ENCODE results near the gene GFOD2.

The GFOD2 gene

GRCh38 chr16:67741118-67741517 lies 22.0 kb upstream of the GFOD2 start:
- H2AFZ ChIP-seq (ENCODE audit: low read depth, low read length): no peak overlapping the region
- H3K36me3 ChIP-seq (replicated peaks; ENCODE audit: low read depth, low read length): peaks cover 20% of the 10 kb centered on the region
- H3K27ac ChIP-seq (ENCODE audit: low read length): no peak overlapping the region
- H3K4me2 ChIP-seq (ENCODE audit: low read length): no peak overlapping the region
- H3K27me3 ChIP-seq (ENCODE audit: low read depth, low read length): no peaks in the 10 kb centered on the region
- H3K4me1 ChIP-seq (ENCODE audit: low read length): no peaks in the 10 kb centered on the region
- H4K20me1 ChIP-seq (ENCODE audit: insufficient read depth, low read length): no peaks in the 10 kb centered on the region
- H3K79me2 ChIP-seq (ENCODE audit: low read length): no peaks in the 10 kb centered on the region
- TF ChIP-seq, protein P1, sequence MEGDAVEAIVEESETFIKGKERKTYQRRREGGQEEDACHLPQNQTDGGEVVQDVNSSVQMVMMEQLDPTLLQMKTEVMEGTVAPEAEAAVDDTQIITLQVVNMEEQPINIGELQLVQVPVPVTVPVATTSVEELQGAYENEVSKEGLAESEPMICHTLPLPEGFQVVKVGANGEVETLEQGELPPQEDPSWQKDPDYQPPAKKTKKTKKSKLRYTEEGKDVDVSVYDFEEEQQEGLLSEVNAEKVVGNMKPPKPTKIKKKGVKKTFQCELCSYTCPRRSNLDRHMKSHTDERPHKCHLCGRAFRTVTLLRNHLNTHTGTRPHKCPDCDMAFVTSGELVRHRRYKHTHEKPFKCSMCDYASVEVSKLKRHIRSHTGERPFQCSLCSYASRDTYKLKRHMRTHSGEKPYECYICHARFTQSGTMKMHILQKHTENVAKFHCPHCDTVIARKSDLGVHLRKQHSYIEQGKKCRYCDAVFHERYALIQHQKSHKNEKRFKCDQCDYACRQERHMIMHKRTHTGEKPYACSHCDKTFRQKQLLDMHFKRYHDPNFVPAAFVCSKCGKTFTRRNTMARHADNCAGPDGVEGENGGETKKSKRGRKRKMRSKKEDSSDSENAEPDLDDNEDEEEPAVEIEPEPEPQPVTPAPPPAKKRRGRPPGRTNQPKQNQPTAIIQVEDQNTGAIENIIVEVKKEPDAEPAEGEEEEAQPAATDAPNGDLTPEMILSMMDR (IDR thresholded peaks at IDR 0.05; ENCODE audit: low read depth, low read length): no peak
- TF ChIP-seq EZH2phosphoT487 (IDR thresholded peaks at IDR 0.05; ENCODE audit: low read depth): no peak
- H3K9ac ChIP-seq (ENCODE audit: low read length): no peak overlapping the region
- H3K4me3 ChIP-seq (ENCODE audit: low read length): no peak overlapping the region
- H3K9me3 ChIP-seq (ENCODE audit: insufficient read depth, low read length): no peaks in the 10 kb centered on the region

GRCh38 chr16:67740391-67740790 lies 21.3 kb upstream of the GFOD2 start:
- TF ChIP-seq EZH2phosphoT487 (IDR thresholded peaks at IDR 0.05; ENCODE audit: low read depth): no peak
- TF ChIP-seq, protein P1 (IDR thresholded peaks at IDR 0.05; ENCODE audit: low read depth, low read length): no peak
- Histone ChIP-seq H3K27me3 (ENCODE audit: low read depth, low read length) (no peaks in the 10 kb centered on the region), H3K27ac (ENCODE audit: low read length) (no peak overlapping the region), H4K20me1 (ENCODE audit: insufficient read depth, low read length) (no peaks in the 10 kb centered on the region), H3K79me2 (ENCODE audit: low read length) (no peaks in the 10 kb centered on the region), H3K9me3 (ENCODE audit: insufficient read depth, low read length) (no peaks in the 10 kb centered on the region), H3K4me3 (ENCODE audit: low read length) (no peak overlapping the region), H3K9ac (ENCODE audit: low read length) (no peak overlapping the region), H3K36me3 (replicated peaks; ENCODE audit: low read depth, low read length) (peaks cover 20% of the 10 kb centered on the region), H3K4me1 (ENCODE audit: low read length) (no peaks in the 10 kb centered on the region), H2AFZ (ENCODE audit: low read depth, low read length) (no peak overlapping the region), H3K4me2 (ENCODE audit: low read length) (no peak overlapping the region)

- Histone ChIP-seq H3K4me1 (ENCODE audit: low read length) (no peaks in the 10 kb centered on the region), H3K27me3 (ENCODE audit: low read depth, low read length) (no peaks in the 10 kb centered on the region), H2AFZ (ENCODE audit: low read depth, low read length) (no peak overlapping the region), H3K4me3 (ENCODE audit: low read length) (no peak overlapping the region), H3K79me2 (ENCODE audit: low read length) (no peaks in the 10 kb centered on the region), H3K36me3 (replicated peaks; ENCODE audit: low read depth, low read length) (peaks cover 15% of the 10 kb centered on the region), H4K20me1 (ENCODE audit: insufficient read depth, low read length) (no peaks in the 10 kb centered on the region), H3K27ac (ENCODE audit: low read length) (no peak overlapping the region), H3K9me3 (ENCODE audit: insufficient read depth, low read length) (no peaks in the 10 kb centered on the region), H3K4me2 (ENCODE audit: low read length) (no peak overlapping the region), H3K9ac (ENCODE audit: low read length) (no peak overlapping the region)
- TF ChIP-seq, protein P1 (IDR thresholded peaks at IDR 0.05; ENCODE audit: low read depth, low read length): no peak
Observed at GRCh38 chr16:67736858-67737257, 17.7 kb upstream of the GFOD2 start.

GRCh38 chr16:67734731-67735201 lies 15.7 kb upstream of the GFOD2 start:
- Histone ChIP-seq H4K20me1 (ENCODE audit: insufficient read depth, low read length) (no peaks in the 10 kb centered on the region), H3K9ac (ENCODE audit: low read length) (no peak overlapping the region), H3K4me1 (ENCODE audit: low read length) (no peaks in the 10 kb centered on the region), H3K79me2 (ENCODE audit: low read length) (no peaks in the 10 kb centered on the region), H3K36me3 (replicated peaks; ENCODE audit: low read depth, low read length) (peaks cover 24% of the 10 kb centered on the region), H3K4me3 (ENCODE audit: low read length) (no peak overlapping the region), H3K27me3 (ENCODE audit: low read depth, low read length) (no peaks in the 10 kb centered on the region), H2AFZ (ENCODE audit: low read depth, low read length) (no peak overlapping the region), H3K4me2 (ENCODE audit: low read length) (no peak overlapping the region), H3K27ac (ENCODE audit: low read length) (no peak overlapping the region), H3K9me3 (ENCODE audit: insufficient read depth, low read length) (no peaks in the 10 kb centered on the region)
- TF ChIP-seq, protein P1 (IDR thresholded peaks at IDR 0.05; ENCODE audit: low read depth, low read length): no peak
- no peak for TF ChIP-seq EZH2phosphoT487 (IDR thresholded peaks at IDR 0.05; ENCODE audit: low read depth)

All from OCI-LY3 (cell line).